GM12801 (cell line): ENCODE data around the gene JPT2.

ENCODE experiments used
- TF ChIP-seq, protein P1 (sequence below): IDR thresholded peaks from one replicate; pipeline ENCODE4 v1.5.1; 2011; ENCODE audit warnings: control low read depth; ENCODE audit not compliant: insufficient read length; ENCODE audit errors: extremely low read depth

JPT2 gene

DNA sequence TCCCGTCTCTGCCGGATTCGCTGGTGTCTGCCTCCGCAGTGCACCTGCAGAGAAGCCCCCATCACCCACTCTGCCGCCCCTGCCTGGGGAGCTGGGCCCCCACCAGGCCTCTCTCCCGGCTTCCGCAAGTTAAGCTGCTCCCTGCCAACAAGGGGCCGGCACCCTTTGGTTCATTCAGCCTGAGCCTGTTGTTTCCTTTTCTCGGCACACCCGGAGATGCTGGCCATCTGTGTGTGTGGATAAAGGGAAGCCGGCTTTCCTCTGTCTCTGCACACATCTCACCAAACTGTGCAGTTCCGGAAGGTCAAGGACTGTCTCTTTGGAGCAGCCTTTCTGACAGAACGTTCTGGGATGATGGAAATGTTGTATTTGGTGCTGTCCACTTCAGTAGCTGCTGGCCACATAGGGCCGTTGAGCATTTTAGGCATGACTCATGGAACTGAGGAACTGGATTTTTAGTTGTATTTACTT, 34.7 kb downstream of the JPT2 start:
- TF ChIP-seq, protein P1, sequence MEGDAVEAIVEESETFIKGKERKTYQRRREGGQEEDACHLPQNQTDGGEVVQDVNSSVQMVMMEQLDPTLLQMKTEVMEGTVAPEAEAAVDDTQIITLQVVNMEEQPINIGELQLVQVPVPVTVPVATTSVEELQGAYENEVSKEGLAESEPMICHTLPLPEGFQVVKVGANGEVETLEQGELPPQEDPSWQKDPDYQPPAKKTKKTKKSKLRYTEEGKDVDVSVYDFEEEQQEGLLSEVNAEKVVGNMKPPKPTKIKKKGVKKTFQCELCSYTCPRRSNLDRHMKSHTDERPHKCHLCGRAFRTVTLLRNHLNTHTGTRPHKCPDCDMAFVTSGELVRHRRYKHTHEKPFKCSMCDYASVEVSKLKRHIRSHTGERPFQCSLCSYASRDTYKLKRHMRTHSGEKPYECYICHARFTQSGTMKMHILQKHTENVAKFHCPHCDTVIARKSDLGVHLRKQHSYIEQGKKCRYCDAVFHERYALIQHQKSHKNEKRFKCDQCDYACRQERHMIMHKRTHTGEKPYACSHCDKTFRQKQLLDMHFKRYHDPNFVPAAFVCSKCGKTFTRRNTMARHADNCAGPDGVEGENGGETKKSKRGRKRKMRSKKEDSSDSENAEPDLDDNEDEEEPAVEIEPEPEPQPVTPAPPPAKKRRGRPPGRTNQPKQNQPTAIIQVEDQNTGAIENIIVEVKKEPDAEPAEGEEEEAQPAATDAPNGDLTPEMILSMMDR = no peak

GRCh38 chr16:1713331-1713730, 35.3 kb downstream of the JPT2 start:
- TF ChIP-seq, protein P1 = no peak

- TF ChIP-seq, protein P1 = no peak
Observed at GRCh38 chr16:1713933-1714332, 35.9 kb downstream of the JPT2 start.

DNA sequence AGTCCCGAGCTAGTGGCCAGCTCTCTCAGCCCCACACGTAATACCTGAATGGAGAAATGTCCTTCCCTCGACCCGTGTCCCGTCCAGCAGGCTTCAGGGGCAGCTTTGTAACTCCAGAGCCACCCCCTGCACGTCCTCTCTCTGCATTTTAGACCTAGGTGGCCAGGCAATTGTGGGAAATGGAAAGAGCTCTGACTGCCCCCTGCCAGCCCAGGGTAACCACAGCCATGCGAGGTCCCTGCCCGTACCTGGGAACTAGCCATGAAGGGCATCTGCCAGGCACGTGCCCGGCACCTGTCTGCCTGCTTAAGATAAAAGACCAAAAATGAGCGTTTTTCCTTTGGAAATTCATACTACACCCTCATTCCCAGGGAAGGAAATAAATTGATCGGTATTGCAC, 37.1 kb downstream of the JPT2 start:
- TF ChIP-seq, protein P1 = no peak

GRCh38 chr16:1721372-1721771, 43.3 kb downstream of the JPT2 start:
- TF ChIP-seq, protein P1 = no peak

- TF ChIP-seq, protein P1 = no peak
Observed at GRCh38 chr16:1723450-1724147, 45.5 kb downstream of the JPT2 start.

- TF ChIP-seq, protein P1 = no peak
Observed at GRCh38 chr16:1724491-1724890, 46.4 kb downstream of the JPT2 start.
